ENCODE measurements around the gene RPS23.

RPS23 gene

GRCh38 chr5:82246960-82247574 is 31.1 kb downstream of the RPS23 start:
- FAIRE-seq (no peak), DNase-seq (ENCODE audit: low spot score) (no peak)

GRCh38 chr5:82244854-82245635 is 33.1 kb downstream of the RPS23 start:
- FAIRE-seq (no peak), DNase-seq (ENCODE audit: low spot score) (no peak)

GRCh38 chr5:82244151-82244550 is 34.0 kb downstream of the RPS23 start:
- DNase-seq (ENCODE audit: low spot score) (no peak), FAIRE-seq (no peak)

- DNase-seq (ENCODE audit: low spot score) (no peak), FAIRE-seq (no peak)
Measured at GRCh38 chr5:82234885-82235284, 43.3 kb downstream of the RPS23 start.

GRCh38 chr5:82225525-82226172 is 52.5 kb downstream of the RPS23 start:
- FAIRE-seq (no peak), DNase-seq (ENCODE audit: low spot score) (no peak)
